GM19395 (cell line): ENCODE results near the gene ADCK2.
"Not testable (repeated sequence)": the region's sequence is repeated elsewhere in the genome, so short reads cannot be mapped to it uniquely, and the experiment has no call there.

Source experiments
- ATAC-seq: cut with Tn5 transposase; IDR thresholded peaks from one replicate; pipeline ENCODE4 v1.9.1; 2021; ENCODE audit warnings: mild to moderate bottlenecking, moderate library complexity; ENCODE audit not compliant: unreplicated experiment

ADCK2 gene

DNA sequence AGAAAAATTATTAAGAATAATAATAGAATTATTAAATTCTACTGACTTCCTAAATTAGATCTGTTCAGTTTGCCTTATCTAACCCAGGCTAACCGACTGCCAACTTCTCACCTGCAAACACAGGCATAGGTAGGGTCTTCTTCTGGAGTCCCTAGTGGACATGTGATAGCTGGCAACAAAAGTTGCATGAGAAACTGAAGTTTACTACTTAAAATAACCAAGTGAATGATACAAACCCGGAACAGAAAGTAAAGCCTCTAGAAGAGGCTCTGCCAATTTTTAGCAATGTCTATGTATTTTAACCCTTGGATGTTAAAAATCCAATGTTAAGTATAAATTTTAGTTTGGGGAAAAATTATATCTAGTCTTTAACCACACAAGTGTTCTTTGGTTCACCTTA, 61.4 kb downstream of the ADCK2 start:
- ATAC-seq, result no peak

DNA sequence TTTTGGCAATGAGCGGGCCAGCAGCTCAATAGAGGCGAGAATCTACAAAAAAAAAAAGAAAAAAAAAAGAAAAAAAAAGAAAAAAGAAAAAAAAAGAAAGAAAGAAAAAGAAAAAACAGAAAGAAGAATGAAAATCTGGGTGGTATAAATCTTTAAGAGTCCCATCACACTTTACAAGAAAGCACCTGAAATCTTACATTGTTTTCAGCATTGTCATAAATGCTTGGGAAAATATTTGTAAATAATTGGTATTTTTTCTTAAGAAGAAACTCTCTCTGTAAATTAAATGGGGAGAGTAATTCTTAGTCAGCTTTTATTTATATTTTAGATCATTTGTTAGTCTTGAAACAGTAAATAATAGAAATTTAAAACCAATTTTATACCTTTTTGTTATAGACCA, 62.0 kb downstream of the ADCK2 start:
- ATAC-seq, result no peak

DNA sequence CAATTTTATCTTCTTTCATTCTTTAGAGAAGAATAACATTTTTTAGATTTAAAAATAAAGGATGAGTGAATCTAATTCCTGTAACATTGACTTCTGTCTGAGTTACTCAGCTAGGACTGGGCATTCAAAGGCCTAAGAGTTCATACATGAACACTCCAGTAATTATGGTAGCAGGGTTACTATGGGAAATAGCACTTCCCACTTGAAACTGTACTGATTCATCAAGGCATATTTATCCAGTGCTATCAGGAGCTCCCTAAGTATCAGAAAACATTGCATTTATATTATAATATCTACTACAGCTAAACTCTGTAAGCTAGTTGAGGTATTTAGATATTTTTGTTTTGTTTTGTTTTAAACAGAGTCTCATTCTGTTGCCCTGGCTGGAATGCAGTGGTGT, 65.5 kb downstream of the ADCK2 start:
- no peak for ATAC-seq

DNA sequence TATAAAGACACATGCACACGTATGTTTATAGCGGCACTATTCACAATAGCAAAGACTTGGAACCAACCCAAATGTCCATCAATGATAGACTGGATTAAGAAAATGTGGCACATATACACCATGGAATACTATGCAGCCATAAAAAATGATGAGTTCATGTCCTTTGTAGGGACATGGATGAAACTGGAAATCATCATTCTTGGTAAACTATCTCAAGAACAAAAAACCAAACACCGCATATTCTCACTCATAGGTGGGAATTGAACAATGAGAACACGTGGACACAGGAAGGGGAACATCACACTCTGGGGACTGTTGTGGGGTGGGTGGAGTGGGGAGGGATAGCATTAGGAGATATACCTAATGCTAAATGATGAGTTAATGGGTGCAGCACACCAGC, 70.5 kb downstream of the ADCK2 start:
- not testable (repeated sequence) for ATAC-seq

DNA sequence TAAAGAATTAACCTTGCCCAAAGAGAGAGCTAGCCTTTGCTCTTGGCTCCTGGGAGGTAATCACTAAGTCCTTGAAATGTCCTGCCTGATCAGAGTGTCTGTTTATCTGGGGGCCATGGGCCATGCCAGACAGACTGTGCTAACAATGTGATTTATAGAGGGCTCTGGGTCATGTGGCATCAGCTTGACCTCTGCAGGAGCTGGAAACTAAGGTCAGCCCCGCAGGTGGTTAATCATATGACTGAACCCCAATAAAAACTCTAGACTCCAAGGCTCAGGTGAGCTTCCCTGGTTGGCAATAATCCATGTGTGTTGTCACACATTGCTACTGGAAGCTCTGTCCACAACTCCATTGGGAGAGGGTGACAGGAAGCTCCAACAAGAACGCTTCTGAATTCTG, 71.3 kb downstream of the ADCK2 start:
- ATAC-seq, result no peak
